ENCODE results near the gene PLXNA4.
A peak's percentile ranks its signal among the peaks of the same experiment; 100 is the strongest.

Gene PLXNA4

GRCh38 chr7:132532281-132532680, 44.0 kb downstream of the PLXNA4 start:
- Histone ChIP-seq H3K9me3 (ENCODE audit: control insufficient read depth, insufficient read depth, low read depth, low read length) (no peaks in the 10 kb centered on the region), H3K4me1 (ENCODE audit: control insufficient read depth, insufficient read depth, low read length) (no peaks in the 10 kb centered on the region), H3K27ac (ENCODE audit: extremely low read depth, low read depth, low read length) (no peak overlapping the region), H3K4me3 (ENCODE audit: low read depth, low read length) (no peak overlapping the region), H3K36me3 (ENCODE audit: control insufficient read depth in 2 of 2, insufficient read depth in 1 of 2, low read length in 2 of 2) (no peaks in the 10 kb centered on the region)
- ChIA-PET POLR2A (no interaction called here), CTCF (no interaction called here)
- TF ChIP-seq ATF2 (tag by site-specific recombination; IDR thresholded peaks at IDR 0.05; ENCODE audit: low read depth) (peak; percentile 59), HOXC10 (CRISPR knock-in tag; IDR thresholded peaks at IDR 0.05) (no peak)

GRCh38 chr7:132531562-132531961, 44.7 kb downstream of the PLXNA4 start:
- Histone ChIP-seq H3K4me1 (ENCODE audit: control insufficient read depth, insufficient read depth, low read length) (no peaks in the 10 kb centered on the region), H3K4me3 (ENCODE audit: low read depth, low read length) (no peak overlapping the region), H3K9me3 (ENCODE audit: control insufficient read depth, insufficient read depth, low read depth, low read length) (no peaks in the 10 kb centered on the region), H3K36me3 (ENCODE audit: control insufficient read depth in 2 of 2, insufficient read depth in 1 of 2, low read length in 2 of 2) (no peaks in the 10 kb centered on the region), H3K27ac (ENCODE audit: extremely low read depth, low read depth, low read length) (no peak overlapping the region)
- no peak for TF ChIP-seq PATZ1 (tag by site-specific recombination; IDR thresholded peaks at IDR 0.05)
- no peak for TF ChIP-seq OVOL3 (tag by site-specific recombination; IDR thresholded peaks at IDR 0.05)
- no peak for TF ChIP-seq SP2 (tag by site-specific recombination; IDR thresholded peaks at IDR 0.05)
- TF ChIP-seq ZNF26 (tag by site-specific recombination; IDR thresholded peaks at IDR 0.05) = no peak
- TF ChIP-seq ZBTB7A (tag by site-specific recombination; IDR thresholded peaks at IDR 0.05; ENCODE audit: low read depth) = no peak
- CTCF ChIA-PET = no interaction called here
- POLR2A ChIA-PET = no interaction called here

- no peaks in the 10 kb centered on the region for H3K4me1 ChIP-seq (ENCODE audit: control insufficient read depth, insufficient read depth, low read length)
- H3K4me3 ChIP-seq (ENCODE audit: low read depth, low read length) = no peak overlapping the region
- ChIA-PET POLR2A (no interaction called here), CTCF (interaction anchor here (1.4 kb wide), 1 partner anchor 11 kb away, joined by 7 read pairs; no protein-coding TSS in a partner anchor)
- H3K9me3 ChIP-seq (ENCODE audit: control insufficient read depth, insufficient read depth, low read depth, low read length) = no peaks in the 10 kb centered on the region
- H3K27ac ChIP-seq (ENCODE audit: extremely low read depth, low read depth, low read length) = no peak overlapping the region
- no peaks in the 10 kb centered on the region for H3K36me3 ChIP-seq (ENCODE audit: control insufficient read depth in 2 of 2, insufficient read depth in 1 of 2, low read length in 2 of 2)
- TF ChIP-seq KLF1 (tag by site-specific recombination; IDR thresholded peaks at IDR 0.05) = no peak
- TF ChIP-seq ZNF391 (tag by site-specific recombination; IDR thresholded peaks at IDR 0.05; ENCODE audit: borderline replicate concordance, low read depth) = no peak
- TF ChIP-seq ZNF521 (tag by site-specific recombination; IDR thresholded peaks at IDR 0.05) = no peak
- no peak for TF ChIP-seq PRDM2 (tag by site-specific recombination; IDR thresholded peaks at IDR 0.05; ENCODE audit: borderline replicate concordance)
- TF ChIP-seq MEIS1 (CRISPR knock-in tag; IDR thresholded peaks at IDR 0.05; ENCODE audit: borderline replicate concordance) = no peak
- TF ChIP-seq ZSCAN18 (tag by site-specific recombination; IDR thresholded peaks at IDR 0.05) = no peak
- TF ChIP-seq REST (tag by site-specific recombination; IDR thresholded peaks at IDR 0.05) = no peak
- TF ChIP-seq ZXDB (tag by site-specific recombination; IDR thresholded peaks at IDR 0.05) = no peak
Observed at GRCh38 chr7:132528695-132529094, 47.6 kb downstream of the PLXNA4 start.

All from HEK293 (cell line).